GM23338 (cell line): ENCODE results near the gene RAB5B. TPM values are rescaled to one million over a fixed set of nuclear protein-coding genes. Genes with fewer than 3 reads are reported as not detected.

ENCODE experiments used
- ATAC-seq: fragments of 200-7000 bp; cut with Tn5 transposase; 3 replicates; pipeline ENCODE4 v1.9.1; 2020
- DNase-seq: peaks from one replicate; pipeline ENCODE4 v3.0.0-alpha.2; 2015; ENCODE audit warnings: low spot score
- H2AFZ ChIP-seq: fragments of 200-600 bp; sonication (generic); 2 replicates; pipeline ENCODE4 v1.8.0; 2016; ENCODE audit warnings: antibody characterized with exemption, mild to moderate bottlenecking, moderate library complexity
- H3F3A ChIP-seq: fragments of 200-600 bp; sonication (generic); replicated peaks from 2 replicates; pipeline ENCODE4 v1.8.0; 2017; ENCODE audit warnings: antibody characterized with exemption, mixed run types, low read depth
- H3K27ac ChIP-seq: fragments of 200-600 bp; sonication (generic); 2 replicates; pipeline ENCODE4 v1.6.1; 2016; ENCODE audit warnings: low read depth
- H3K27me3 ChIP-seq: fragments of 200-600 bp; sonication (generic); 2 replicates; pipeline ENCODE4 v1.8.0; 2016; ENCODE audit warnings: mild to moderate bottlenecking, mixed run types, moderate library complexity; ENCODE audit not compliant: insufficient read depth
- H3K36me3 ChIP-seq: fragments of 200-600 bp; sonication (generic); 2 replicates; pipeline ENCODE4 v1.8.0; 2016; ENCODE audit warnings: mild to moderate bottlenecking; ENCODE audit not compliant: insufficient read depth
- H3K4me1 ChIP-seq: fragments of 200-600 bp; sonication (generic); 2 replicates; pipeline ENCODE4 v1.8.0; 2016; ENCODE audit warnings: mild to moderate bottlenecking, moderate library complexity; ENCODE audit not compliant: insufficient read depth
- H3K4me2 ChIP-seq: fragments of 200-600 bp; sonication (generic); 2 replicates; pipeline ENCODE4 v1.7.1; 2017; ENCODE audit warnings: mixed run types
- H3K4me3 ChIP-seq: fragments of 200-600 bp; sonication (generic); 2 replicates; pipeline ENCODE4 v1.6.1; 2016; ENCODE audit warnings: mixed run types
- H3K79me2 ChIP-seq: fragments of 200-600 bp; sonication (generic); replicated peaks from 2 replicates; pipeline ENCODE4 v1.8.0; 2017; ENCODE audit warnings: mild to moderate bottlenecking; ENCODE audit not compliant: insufficient read depth
- H3K9me2 ChIP-seq: fragments of 200-600 bp; sonication (generic); 2 replicates; pipeline ENCODE4 v1.8.0; 2017; ENCODE audit not compliant: insufficient read depth
- H4K20me1 ChIP-seq: fragments of 200-600 bp; sonication (generic); replicated peaks from 2 replicates; pipeline ENCODE4 v1.8.0; 2017; ENCODE audit warnings: mild to moderate bottlenecking; ENCODE audit not compliant: insufficient read depth
- H3K27ac Mint-ChIP-seq: 2 replicates; pipeline ENCODE4 v1.8.0; 2020; ENCODE audit warnings: inconsistent platforms, mild to moderate bottlenecking, moderate library complexity, mixed read lengths
- H3K27me3 Mint-ChIP-seq: 3 replicates; pipeline ENCODE4 v1.8.0; 2022; ENCODE audit warnings: low read depth, mild to moderate bottlenecking, moderate library complexity, mixed read lengths, inconsistent platforms; ENCODE audit not compliant: insufficient read depth, poor library complexity
- H3K36me3 Mint-ChIP-seq: 3 replicates; pipeline ENCODE4 v1.8.0; 2021; ENCODE audit warnings: low read depth, mild to moderate bottlenecking, inconsistent platforms, moderate library complexity, mixed read lengths
- H3K4me1 Mint-ChIP-seq: 3 replicates; pipeline ENCODE4 v1.8.0; 2020; ENCODE audit warnings: mild to moderate bottlenecking, inconsistent platforms, mixed read lengths
- H3K4me3 Mint-ChIP-seq: 3 replicates; pipeline ENCODE4 v1.8.0; 2021; ENCODE audit warnings: moderate library complexity, mild to moderate bottlenecking, inconsistent platforms, mixed read lengths
- H3K9me3 Mint-ChIP-seq: 3 replicates; pipeline ENCODE4 v1.8.0; 2020; ENCODE audit warnings: moderate library complexity, mild to moderate bottlenecking, inconsistent platforms, mixed read lengths
- CREB1 ChIP-seq: fragments of 250-450 bp; sonication (Bioruptor Pico); IDR thresholded peaks from 2 replicates; pipeline ENCODE4 v1.5.0; 2020; ENCODE audit warnings: low read depth, mild to moderate bottlenecking, moderate library complexity
- ETS1 ChIP-seq: IDR thresholded peaks from 2 replicates; pipeline ENCODE4 v1.6.1; 2016; ENCODE audit warnings: antibody characterized with exemption
- EZH2 ChIP-seq: fragments of 200-600 bp; sonication (generic); IDR thresholded peaks from one replicate; pipeline ENCODE4 v1.8.0; 2017; ENCODE audit warnings: antibody characterized with exemption, mild to moderate bottlenecking, low read depth; ENCODE audit not compliant: unreplicated experiment
- JUNB ChIP-seq: IDR thresholded peaks from one replicate; pipeline ENCODE4 v1.6.1; 2016; ENCODE audit warnings: antibody characterized with exemption; ENCODE audit not compliant: unreplicated experiment
- POLR2AphosphoS5 ChIP-seq: IDR thresholded peaks from 2 replicates; pipeline ENCODE4 v1.6.1; 2016; ENCODE audit warnings: antibody characterized with exemption, low read depth
- REST ChIP-seq: IDR thresholded peaks from one replicate; pipeline ENCODE4 v1.6.1; 2018; ENCODE audit warnings: antibody characterized with exemption; ENCODE audit not compliant: unreplicated experiment
- ZNF114 ChIP-seq: fragments of 250-450 bp; sonication (Bioruptor Pico); IDR thresholded peaks from 2 replicates; pipeline ENCODE4 v1.5.0; 2020; ENCODE audit warnings: mild to moderate bottlenecking, moderate library complexity
- polyA plus RNA-seq: library from polyadenylated mRNA; unstranded; fragments of >200 nt; fragmentation: Nextera tagmentation; extraction: Ambion mirVana; gene quantifications from 2 replicates; pipeline ENCODE4 v1.2.1, GENCODE V29; 2016
- total RNA-seq: library from RNA; depleted of rRNA; stranded (reverse); fragments of >200 nt; shearing (Covaris generic); gene quantifications from 2 replicates; pipeline ENCODE4 v1.2.3, GENCODE V29; 2014

The RAB5B gene
- total and polyA plus RNA-seq, 2 experiments from 2014 or later = 19.7 to 46.5 TPM

GRCh38 chr12:55965941-55966407 lies 7.9 kb upstream of the RAB5B start, which contains the start of gene PMEL:
Gene PMEL (minus strand): TSS chr12:55966042. CDS start chr12:55966011, 31 bp downstream.
- Mint-ChIP-seq H3K9me3 (no peaks in the 10 kb centered on the region), H3K4me3 (peak within 1 kb of the TSS; percentile 100), H3K36me3 (peaks cover 23% of the 10 kb centered on the region), H3K27me3 (peaks cover 4% of the 10 kb centered on the region), H3K4me1 (peaks cover 22% of the 10 kb centered on the region), H3K27ac (peak within 1 kb of the TSS; percentile 83)
- Histone ChIP-seq H3K36me3 (0 out of 2 replicates have a peak, but pooled peaks cover 9% of the 10 kb centered on the region), H3K4me2 (peak within 1 kb of the TSS; percentile 88), H3K27ac (peak within 1 kb of the TSS; percentile 90), H2AFZ (peak within 1 kb of the TSS; percentile 82), H3K9me2 (no peaks in the 10 kb centered on the region), H3K79me2 (peaks cover 31% of the 10 kb centered on the region), H3K4me1 (peaks cover 17% of the 10 kb centered on the region; the same call in 1 of the 2 replicates), H3K27me3 (no peaks in the 10 kb centered on the region), H4K20me1 (0 out of 2 replicates have a peak, but pooled peaks cover 3% of the 10 kb centered on the region), H3K4me3 (peak within 1 kb of the TSS; percentile 91), H3F3A (no peaks in the 10 kb centered on the region)
- TF ChIP-seq EZH2 (no peak), POLR2AphosphoS5 (peak; percentile 83)
- ATAC-seq = peak; percentile 78
- peak; percentile 80 for DNase-seq

- peak within 1 kb of the TSS; percentile 90 for H3K27ac ChIP-seq
Observed at GRCh38 chr12:55966408-55967281, 7.2 kb upstream of the RAB5B start, which contains the start of gene CDK2. Gene CDK2 (plus strand): TSS chr12:55966830. CDS start chr12:55967009, 179 bp downstream.

More at GRCh38 chr12:55966408-55967281, 7.2 kb upstream of the RAB5B start, which contains the start of gene CDK2:
- 0 out of 2 replicates have a peak, but pooled peaks cover 9% of the 10 kb centered on the region for H3K36me3 ChIP-seq
- no peaks in the 10 kb centered on the region for H3K9me2 ChIP-seq
- TF ChIP-seq ETS1 = 0 out of 2 replicates have a peak, but pooled peaks have one; percentile 13
- TF ChIP-seq JUNB = no peak
- TF ChIP-seq POLR2AphosphoS5 = peak; percentile 78
- TF ChIP-seq CREB1 (CRISPR knock-in tag) = peak; percentile 81
- TF ChIP-seq ZNF114 (CRISPR knock-in tag) = no peak
- TF ChIP-seq REST = no peak
- DNase-seq (peak; percentile 98), ATAC-seq (peak; percentile 85)
- peaks cover 31% of the 10 kb centered on the region for H3K79me2 ChIP-seq
- H2AFZ ChIP-seq = peak within 1 kb of the TSS; percentile 82
- Mint-ChIP-seq H3K27ac (peak within 1 kb of the TSS; percentile 83), H3K9me3 (no peaks in the 10 kb centered on the region), H3K27me3 (peaks cover 4% of the 10 kb centered on the region), H3K36me3 (peaks cover 30% of the 10 kb centered on the region), H3K4me3 (peak within 1 kb of the TSS; percentile 100), H3K4me1 (peaks cover 22% of the 10 kb centered on the region)
- 0 out of 2 replicates have a peak, but pooled peaks cover 3% of the 10 kb centered on the region for H4K20me1 ChIP-seq
- H3K4me3 ChIP-seq = peak within 1 kb of the TSS; percentile 91
- H3K27me3 ChIP-seq = no peaks in the 10 kb centered on the region
- H3K4me2 ChIP-seq = peak within 1 kb of the TSS; percentile 88
- H3F3A ChIP-seq = no peaks in the 10 kb centered on the region
- peaks cover 17% of the 10 kb centered on the region; the same call in 1 of the 2 replicates for H3K4me1 ChIP-seq
